DOHH2 (cell line): ENCODE results near the gene AMZ1.

Experiments
- H3F3A ChIP-seq: fragments of 200-600 bp; sonication (generic), shearing (Covaris generic); 2 replicates; pipeline ENCODE4 v1.6.0; 2016; ENCODE audit warnings: antibody characterized with exemption, mild to moderate bottlenecking; ENCODE audit not compliant: control insufficient read depth, insufficient read depth
- H3K27ac ChIP-seq: fragments of 200-600 bp; sonication (generic); 2 replicates; pipeline ENCODE4 v1.5.1; 2014; ENCODE audit warnings: low read depth, mild to moderate bottlenecking, low read length, moderate library complexity
- H3K27me3 ChIP-seq: fragments of 200-600 bp; sonication (generic); 2 replicates; pipeline ENCODE4 v1.6.1; 2014; ENCODE audit warnings: mild to moderate bottlenecking, low read length, mixed read lengths; ENCODE audit not compliant: control insufficient read depth
- H3K36me3 ChIP-seq: fragments of 200-600 bp; sonication (generic); 2 replicates; pipeline ENCODE4 v1.6.1; 2014; ENCODE audit warnings: mild to moderate bottlenecking, low read length, moderate library complexity, mixed read lengths; ENCODE audit not compliant: control insufficient read depth
- H3K4me1 ChIP-seq: fragments of 200-600 bp; sonication (generic); 2 replicates; pipeline ENCODE4 v1.6.1; 2014; ENCODE audit warnings: mild to moderate bottlenecking, low read length, mixed read lengths; ENCODE audit not compliant: control insufficient read depth
- H3K4me2 ChIP-seq: fragments of 200-600 bp; sonication (generic); 2 replicates; pipeline ENCODE4 v1.6.0; 2014; ENCODE audit warnings: mild to moderate bottlenecking, low read length, moderate library complexity
- H3K4me3 ChIP-seq: fragments of 200-600 bp; sonication (generic); 2 replicates; pipeline ENCODE4 v1.5.1; 2014; ENCODE audit warnings: mild to moderate bottlenecking, low read length, mixed read lengths
- H3K79me2 ChIP-seq: fragments of 200-600 bp; sonication (generic); 2 replicates; pipeline ENCODE4 v1.6.1; 2014; ENCODE audit warnings: mild to moderate bottlenecking, low read length, mixed read lengths; ENCODE audit not compliant: control insufficient read depth
- H3K9me2 ChIP-seq: fragments of 200-600 bp; sonication (generic); replicated peaks from 2 replicates; pipeline ENCODE4 v1.6.1; 2014; ENCODE audit warnings: mild to moderate bottlenecking, low read length, mixed read lengths; ENCODE audit not compliant: control insufficient read depth
- H3K9me3 ChIP-seq: fragments of 200-600 bp; sonication (generic); 2 replicates; pipeline ENCODE4 v1.6.1; 2014; ENCODE audit warnings: antibody characterized with exemption, low read length, mixed read lengths; ENCODE audit not compliant: control insufficient read depth, insufficient read depth
- H4K20me1 ChIP-seq: fragments of 200-600 bp; sonication (generic); 2 replicates; pipeline ENCODE4 v1.6.0; 2014; ENCODE audit warnings: low read depth, mild to moderate bottlenecking, antibody characterized with exemption, low read length, moderate library complexity; ENCODE audit not compliant: control insufficient read depth, insufficient read depth
- EZH2phosphoT487 ChIP-seq: fragments of 200-600 bp; sonication (generic); IDR thresholded peaks from 2 replicates; pipeline ENCODE4 v1.6.1; 2017; ENCODE audit warnings: borderline replicate concordance, mild to moderate bottlenecking, antibody characterized with exemption, low read length, moderate library complexity, mixed read lengths
- TF ChIP-seq, protein P1 (sequence below): fragments of 200-600 bp; sonication (generic); IDR thresholded peaks from one replicate; pipeline ENCODE4 v1.5.1; 2014; ENCODE audit warnings: antibody characterized with exemption, mild to moderate bottlenecking, low read depth, low read length; ENCODE audit not compliant: poor library complexity, severe bottlenecking

Gene AMZ1

DNA sequence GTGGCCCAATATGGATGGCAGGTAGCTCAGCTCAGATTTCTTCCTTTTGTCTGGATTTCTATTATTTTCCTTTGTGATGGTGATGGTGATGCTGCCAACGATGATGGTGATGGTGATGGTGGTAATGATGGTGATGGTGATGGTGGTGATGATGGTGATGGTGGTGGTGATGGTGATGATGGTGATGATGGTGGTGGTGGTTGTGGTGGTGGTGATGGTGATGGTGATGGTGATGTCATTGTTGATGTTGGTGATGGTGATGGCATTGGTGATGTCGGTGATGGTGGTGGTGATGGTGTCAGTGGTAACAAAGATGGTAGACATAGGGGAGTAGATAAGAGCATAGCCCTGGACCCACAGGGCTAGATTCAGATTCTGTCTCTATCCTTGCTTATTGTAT lies 30.8 kb upstream of the AMZ1 start:
- Histone ChIP-seq H3K9me3 (no peaks in the 10 kb centered on the region), H3K27ac (no peak overlapping the region), H3K9me2 (no peaks in the 10 kb centered on the region), H3K4me3 (no peak overlapping the region), H3K4me2 (no peak overlapping the region), H3K27me3 (no peaks in the 10 kb centered on the region), H3F3A (no peaks in the 10 kb centered on the region), H4K20me1 (0 out of 2 replicates have a peak, but pooled peaks cover 2% of the 10 kb centered on the region), H3K36me3 (no peaks in the 10 kb centered on the region), H3K79me2 (no peaks in the 10 kb centered on the region), H3K4me1 (no peaks in the 10 kb centered on the region)
- no peak for TF ChIP-seq EZH2phosphoT487
- TF ChIP-seq, protein P1, sequence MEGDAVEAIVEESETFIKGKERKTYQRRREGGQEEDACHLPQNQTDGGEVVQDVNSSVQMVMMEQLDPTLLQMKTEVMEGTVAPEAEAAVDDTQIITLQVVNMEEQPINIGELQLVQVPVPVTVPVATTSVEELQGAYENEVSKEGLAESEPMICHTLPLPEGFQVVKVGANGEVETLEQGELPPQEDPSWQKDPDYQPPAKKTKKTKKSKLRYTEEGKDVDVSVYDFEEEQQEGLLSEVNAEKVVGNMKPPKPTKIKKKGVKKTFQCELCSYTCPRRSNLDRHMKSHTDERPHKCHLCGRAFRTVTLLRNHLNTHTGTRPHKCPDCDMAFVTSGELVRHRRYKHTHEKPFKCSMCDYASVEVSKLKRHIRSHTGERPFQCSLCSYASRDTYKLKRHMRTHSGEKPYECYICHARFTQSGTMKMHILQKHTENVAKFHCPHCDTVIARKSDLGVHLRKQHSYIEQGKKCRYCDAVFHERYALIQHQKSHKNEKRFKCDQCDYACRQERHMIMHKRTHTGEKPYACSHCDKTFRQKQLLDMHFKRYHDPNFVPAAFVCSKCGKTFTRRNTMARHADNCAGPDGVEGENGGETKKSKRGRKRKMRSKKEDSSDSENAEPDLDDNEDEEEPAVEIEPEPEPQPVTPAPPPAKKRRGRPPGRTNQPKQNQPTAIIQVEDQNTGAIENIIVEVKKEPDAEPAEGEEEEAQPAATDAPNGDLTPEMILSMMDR: no peak

GRCh38 chr7:2657920-2658671 lies 29.9 kb upstream of the AMZ1 start:
- no peak overlapping the region for H3K4me2 ChIP-seq
- H4K20me1 ChIP-seq: no peaks in the 10 kb centered on the region

DNA sequence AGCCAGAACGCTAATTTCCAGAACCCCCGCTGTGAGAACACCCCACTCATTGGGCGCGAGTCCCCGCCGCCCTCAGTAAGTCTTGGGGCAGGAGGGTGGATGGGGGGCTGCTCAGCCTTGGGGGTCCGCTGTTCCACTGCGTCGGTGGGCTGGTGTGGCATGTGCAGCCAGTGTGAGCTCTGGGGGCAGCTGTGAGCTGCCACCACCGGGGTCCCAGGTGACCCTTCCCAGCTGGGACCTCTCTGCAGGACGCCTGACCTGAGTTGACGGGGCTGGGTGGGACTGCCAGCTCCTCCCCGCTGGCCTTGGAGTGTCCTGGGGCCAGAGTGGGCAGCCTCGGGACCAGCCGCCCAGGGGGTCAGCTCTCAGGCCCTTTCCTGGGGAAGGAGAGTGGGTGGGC lies 29.1 kb upstream of the AMZ1 start:
- Histone ChIP-seq H3K4me3 (no peak overlapping the region), H4K20me1 (no peaks in the 10 kb centered on the region), H3F3A (no peaks in the 10 kb centered on the region), H3K27ac (no peak overlapping the region), H3K9me2 (no peaks in the 10 kb centered on the region), H3K27me3 (no peaks in the 10 kb centered on the region), H3K9me3 (no peaks in the 10 kb centered on the region), H3K79me2 (no peaks in the 10 kb centered on the region), H3K4me1 (no peaks in the 10 kb centered on the region), H3K36me3 (no peaks in the 10 kb centered on the region), H3K4me2 (no peak overlapping the region)
- TF ChIP-seq, protein P1: no peak
- no peak for TF ChIP-seq EZH2phosphoT487

More at GRCh38 chr7:2657920-2658671, 29.9 kb upstream of the AMZ1 start:
- no peaks in the 10 kb centered on the region for H3K4me1 ChIP-seq
- no peaks in the 10 kb centered on the region for H3K9me3 ChIP-seq
- no peak for TF ChIP-seq EZH2phosphoT487
- TF ChIP-seq, protein P1: no peak
- H3K27me3 ChIP-seq: no peaks in the 10 kb centered on the region
- H3K27ac ChIP-seq: no peak overlapping the region
- H3F3A ChIP-seq: no peaks in the 10 kb centered on the region
- no peaks in the 10 kb centered on the region for H3K79me2 ChIP-seq
- H3K9me2 ChIP-seq: no peaks in the 10 kb centered on the region
- H3K4me3 ChIP-seq: no peak overlapping the region
- H3K36me3 ChIP-seq: no peaks in the 10 kb centered on the region
